ENCODE data around the gene SLC44A4.
"Not testable (repeated sequence)": the region's sequence is repeated elsewhere in the genome, so short reads cannot be mapped to it uniquely, and the experiment has no call there.

SLC44A4 gene

GRCh38 chr6:31858707-31859106 lies 20.1 kb downstream of the SLC44A4 start:
- no peak for DNase-seq (ENCODE audit: low spot score)

GRCh38 chr6:31857774-31858173 lies 21.0 kb downstream of the SLC44A4 start:
- DNase-seq (ENCODE audit: low spot score) = not testable (repeated sequence)

DNA sequence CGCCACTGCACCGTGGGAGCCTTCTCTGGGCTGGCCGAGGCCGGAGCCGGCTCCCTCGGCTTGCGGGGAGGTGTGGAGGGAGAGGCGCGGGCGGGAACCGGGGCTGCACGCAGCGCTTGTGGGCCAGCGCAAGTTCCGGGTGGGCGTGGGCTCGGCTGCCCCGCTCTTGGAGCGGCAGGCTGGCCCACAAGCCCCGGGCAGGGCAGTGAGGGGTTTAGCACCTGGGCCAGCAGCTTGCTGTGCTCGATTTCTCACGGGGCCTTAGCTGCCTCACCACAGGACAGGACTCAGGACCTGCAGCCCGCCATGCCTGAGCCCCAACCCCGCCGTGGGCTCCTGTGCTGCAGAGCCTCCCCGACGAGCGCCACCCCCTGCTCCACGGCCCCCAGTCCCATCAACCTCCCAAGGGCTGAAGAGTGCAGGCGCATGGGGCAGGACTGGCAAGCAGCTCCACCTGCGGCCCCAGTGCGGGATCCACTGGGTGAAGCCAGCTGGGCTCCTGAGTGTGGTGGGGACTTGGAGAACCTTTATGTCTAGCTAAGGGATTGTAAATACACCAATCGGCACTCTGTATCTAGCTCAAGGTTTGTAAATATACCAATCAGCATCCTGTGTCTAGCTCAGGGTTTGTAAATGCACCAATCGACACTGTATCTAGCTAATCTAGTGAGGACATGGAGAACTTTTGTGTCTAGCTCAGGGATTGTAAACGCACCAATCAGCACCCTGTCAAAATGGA lies 26.6 kb downstream of the SLC44A4 start:
- DNase-seq (ENCODE audit: low spot score) = not testable (repeated sequence)

GRCh38 chr6:31851485-31851832 lies 27.3 kb downstream of the SLC44A4 start:
- DNase-seq (ENCODE audit: low spot score) = no peak

DNA sequence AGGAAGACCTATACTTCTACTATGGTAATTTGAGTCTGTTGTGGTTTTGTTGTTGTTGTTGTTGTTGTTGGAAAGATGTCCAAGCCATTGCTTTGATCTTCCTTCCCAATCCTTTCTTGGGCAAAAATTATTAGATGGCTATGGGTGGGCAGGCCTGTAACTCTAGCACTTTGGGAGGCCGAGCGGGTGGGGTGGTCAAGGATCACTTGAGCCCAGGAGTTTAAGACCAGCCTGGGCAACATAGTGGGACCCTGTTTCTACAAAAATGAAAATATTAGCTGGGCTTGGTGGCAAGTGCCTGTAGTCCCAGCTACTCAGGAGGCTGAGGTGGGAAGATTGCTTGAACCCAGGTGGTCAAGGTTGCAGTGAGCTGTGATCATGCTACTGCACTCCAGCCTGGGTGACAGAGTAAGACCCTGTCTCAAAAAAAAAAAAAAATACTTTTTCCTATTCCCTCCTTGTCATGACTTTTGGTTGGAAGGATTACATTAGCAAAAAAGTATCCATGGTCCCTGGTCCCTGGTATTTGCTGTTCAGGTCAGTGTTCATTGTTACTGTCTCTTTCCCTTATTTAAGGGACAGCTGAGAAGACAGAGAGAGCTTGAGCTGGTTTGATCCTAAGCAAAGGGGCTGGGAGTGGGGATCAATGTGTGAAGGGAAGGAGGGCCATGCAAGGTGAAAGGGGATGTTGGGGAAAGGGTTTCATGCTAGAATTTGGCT lies 27.9 kb downstream of the SLC44A4 start:
- DNase-seq (ENCODE audit: low spot score) = no peak

DNA sequence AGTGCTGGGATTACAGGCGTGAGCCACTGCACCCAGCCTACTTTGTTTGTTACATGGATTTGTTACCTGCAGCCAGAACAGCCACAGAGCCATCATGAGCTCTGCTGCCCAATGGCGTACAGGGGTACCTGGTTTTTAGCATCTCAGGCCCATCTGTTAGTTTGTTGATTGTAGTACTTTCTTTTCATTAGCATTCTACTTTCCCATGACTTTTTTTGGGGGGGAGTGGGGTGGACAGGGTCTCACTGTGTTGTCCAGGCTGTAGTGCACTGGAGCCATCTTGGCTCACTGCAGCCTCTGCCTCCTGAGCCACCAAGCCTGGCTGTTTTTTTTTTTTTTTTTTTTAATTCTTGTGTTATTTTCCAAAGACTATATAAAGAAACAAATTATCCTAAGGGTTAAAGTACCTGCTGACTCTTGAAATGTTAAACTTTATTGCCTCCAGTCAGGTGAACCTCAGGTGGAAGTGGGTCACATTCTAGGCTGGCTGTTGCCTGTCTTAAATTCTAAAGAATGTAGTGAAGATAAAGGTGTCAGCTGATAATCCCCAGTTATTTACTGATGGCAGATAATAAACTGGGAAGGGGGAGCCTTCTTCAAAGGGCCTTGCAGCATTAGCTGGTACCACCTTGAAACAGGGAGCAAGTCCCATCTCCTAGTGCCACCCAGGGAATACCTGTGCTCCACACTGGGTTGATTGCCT lies 31.4 kb downstream of the SLC44A4 start:
- no peak for DNase-seq (ENCODE audit: low spot score)

GRCh38 chr6:31844507-31844906 lies 34.3 kb downstream of the SLC44A4 start:
- DNase-seq (ENCODE audit: low spot score) = no peak

- DNase-seq (ENCODE audit: low spot score) = no peak
These were observed 36.7 kb downstream of the SLC44A4 start for GRCh38 chr6:31842053-31842452.

DNA sequence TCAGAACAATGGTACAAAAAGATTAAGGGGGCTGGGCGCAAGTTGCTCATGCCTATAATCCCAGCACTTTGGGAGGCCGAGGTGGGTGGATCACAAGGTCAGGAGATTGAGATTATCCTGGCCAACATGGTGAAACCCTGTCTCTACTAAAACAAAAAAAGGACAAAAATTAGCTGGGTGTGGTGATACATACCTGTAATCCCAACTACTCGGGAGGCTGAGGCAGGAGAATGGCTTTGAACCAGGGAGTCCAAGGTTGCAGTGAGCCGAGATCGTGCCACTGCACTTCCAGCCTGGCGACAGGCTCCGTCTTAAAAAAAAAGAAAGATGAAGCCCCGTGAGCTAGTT lies 39.0 kb downstream of the SLC44A4 start:
- DNase-seq (ENCODE audit: low spot score) = not testable (repeated sequence)

- DNase-seq (ENCODE audit: low spot score) = no peak
These were observed 39.8 kb downstream of the SLC44A4 start for GRCh38 chr6:31838968-31839367.

DNA sequence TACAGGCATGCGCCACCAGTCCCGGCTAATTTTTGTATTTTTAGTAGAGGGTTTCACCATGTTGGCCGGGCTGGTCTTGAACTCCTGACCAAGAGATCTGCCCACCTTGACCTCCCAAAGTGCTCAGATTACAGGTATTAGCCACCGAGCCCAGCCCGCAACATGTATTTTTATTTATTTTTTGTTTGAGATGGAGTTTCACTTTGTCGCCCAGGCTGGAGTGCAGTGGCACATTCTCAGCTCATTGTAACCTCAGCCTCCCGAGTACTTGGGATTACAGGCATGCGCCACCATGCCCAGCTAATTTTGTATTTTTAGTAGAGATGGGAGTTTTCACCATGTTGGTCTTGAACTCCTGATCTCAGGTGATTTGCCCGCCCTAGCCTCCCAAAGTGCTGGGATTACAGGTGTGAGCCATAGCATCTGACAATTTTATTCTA lies 40.7 kb downstream of the SLC44A4 start:
- not testable (repeated sequence) for DNase-seq (ENCODE audit: low spot score)

DNA sequence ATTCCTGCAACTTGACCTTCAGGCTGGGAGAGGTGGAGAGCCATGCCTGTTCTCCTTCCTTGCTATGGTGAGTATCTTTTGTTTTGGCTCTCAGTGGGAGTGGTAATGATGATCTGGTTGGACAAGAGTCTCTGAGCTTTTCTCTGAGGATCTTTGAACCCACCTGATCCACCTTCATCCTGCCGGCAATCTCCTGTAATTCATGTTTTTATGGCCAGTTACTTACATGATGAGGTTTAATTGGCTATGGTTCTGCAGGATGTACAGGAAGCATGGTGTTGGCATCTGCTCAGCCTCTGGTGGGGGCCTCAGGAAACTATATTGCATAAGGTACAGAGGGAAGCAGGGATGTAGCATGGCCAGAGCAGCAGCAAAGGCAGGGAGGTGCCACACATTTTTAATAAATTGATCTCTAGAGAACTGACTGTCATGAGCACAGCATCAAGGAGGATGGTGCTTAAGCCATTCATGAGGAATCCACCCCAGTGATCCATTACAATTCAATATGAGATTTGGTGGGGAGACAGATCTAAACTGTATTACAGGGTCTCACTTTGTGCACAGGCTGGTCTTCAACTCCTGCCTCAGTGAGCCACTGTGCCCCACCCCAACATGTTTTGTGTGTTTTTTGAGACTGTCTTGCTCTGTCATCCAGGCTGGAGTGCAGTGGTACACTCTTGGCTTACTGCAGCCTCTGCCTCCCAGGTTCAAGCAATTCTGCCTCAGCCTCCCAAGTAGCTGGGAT lies 41.3 kb downstream of the SLC44A4 start:
- no peak for DNase-seq (ENCODE audit: low spot score)

DNA sequence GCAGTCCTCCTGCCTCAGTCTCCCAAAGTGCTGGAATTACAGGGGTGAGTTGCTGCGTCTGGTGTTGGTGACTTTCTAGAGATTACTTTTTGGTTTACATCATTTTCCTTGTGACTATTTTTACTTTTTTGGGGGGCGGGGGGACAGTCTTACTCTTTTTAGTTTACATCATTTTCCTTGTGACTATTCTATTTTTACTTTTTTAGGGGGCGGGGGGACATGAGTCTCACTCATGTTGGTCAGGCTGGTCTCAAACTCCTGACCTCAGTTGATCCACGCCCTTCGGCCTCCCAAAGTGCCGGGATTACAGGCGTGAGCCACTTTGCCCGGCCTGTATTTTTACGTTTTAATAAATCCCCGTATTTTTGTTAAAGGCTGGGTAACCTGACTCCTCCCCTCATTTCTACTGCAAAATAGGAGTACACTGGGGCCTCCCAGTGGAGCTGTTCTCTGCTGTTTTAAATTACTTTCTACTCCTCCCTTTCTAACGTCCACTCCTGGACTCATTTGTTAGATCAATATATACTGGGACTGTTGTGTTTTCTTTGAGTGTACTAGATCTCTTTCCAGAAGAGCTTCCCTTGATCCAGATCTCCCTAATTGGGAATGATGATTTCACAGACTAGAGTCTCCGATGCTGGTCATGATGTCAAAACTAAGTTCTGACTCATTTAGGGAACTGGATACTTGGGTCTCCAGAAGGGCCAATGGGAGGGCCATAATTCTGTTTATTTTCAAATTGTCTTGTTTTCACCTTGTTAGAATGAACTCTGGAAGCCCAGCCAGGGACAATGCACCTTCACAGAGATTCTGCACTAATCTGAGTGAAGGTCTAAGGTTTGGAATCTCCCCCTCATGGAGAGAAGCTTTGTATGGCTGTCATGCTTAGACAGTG lies 42.1 kb downstream of the SLC44A4 start:
- DNase-seq (ENCODE audit: low spot score) = no peak

DNA sequence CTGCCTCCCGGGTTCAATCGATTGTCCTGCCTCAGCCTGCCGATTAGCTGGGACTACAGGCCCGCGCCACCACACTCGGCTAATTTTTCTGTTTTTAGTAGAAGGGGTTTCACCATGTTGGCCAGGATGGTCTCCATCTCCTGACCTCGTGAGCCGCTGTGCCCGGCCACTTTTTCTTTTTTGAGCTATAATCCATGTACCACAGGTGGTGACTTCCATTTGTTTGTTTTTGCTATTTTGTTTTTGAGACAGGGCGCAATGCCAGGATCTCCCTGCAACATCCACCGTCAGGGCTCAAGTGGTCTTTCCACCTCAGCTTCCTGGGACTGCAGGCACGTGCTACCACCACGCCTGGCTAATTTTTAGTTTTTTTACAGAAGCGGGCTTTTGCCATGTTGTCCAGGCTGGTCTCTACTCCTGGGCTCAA lies 42.7 kb downstream of the SLC44A4 start:
- DNase-seq (ENCODE audit: low spot score) = no peak

DNA sequence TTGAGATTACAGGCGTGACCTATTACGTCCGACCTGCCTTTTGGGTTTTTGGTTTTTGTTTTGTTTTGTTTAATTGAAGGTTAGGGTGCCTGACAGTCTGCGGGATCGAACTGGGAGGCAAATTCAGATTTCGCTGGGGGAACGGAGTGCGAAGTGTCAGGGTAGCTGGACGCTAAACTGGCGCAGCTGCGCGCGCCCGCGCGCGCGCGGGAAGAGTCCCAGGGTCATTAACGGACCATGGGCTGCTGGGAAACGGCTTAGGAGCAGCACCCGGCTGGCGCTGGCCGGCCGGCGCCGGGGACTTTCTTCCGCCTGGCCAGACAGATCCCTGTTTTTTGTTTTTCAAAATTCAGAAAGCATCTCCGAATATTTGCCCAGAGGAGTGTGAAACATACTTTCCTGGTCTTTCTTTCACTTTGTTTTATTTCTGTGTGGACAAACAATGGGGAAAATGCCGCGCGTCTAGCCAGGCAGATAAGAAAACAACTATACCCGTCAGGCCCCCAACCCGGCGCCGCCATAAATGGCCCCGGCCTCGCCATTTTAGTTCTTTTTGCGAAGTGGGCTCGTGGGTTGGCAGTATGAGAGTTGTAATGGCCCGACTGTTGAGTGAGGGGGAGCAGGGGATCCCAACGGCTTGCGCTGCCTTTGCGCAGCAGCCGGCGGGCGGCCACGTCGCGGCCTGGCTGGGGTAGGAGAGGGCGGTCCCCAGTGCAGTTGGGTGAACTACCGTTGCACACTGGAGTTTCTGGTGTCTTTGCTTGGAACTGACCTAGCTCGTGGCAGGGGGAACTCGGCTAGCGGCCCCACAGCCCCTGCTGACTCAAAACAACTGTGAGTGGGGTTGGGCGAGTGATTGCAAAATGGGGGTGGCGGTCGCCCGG lies 44.2 kb downstream of the SLC44A4 start:
- DNase-seq (ENCODE audit: low spot score) = peak; percentile 91

- DNase-seq (ENCODE audit: low spot score) = no peak
These were observed 47.2 kb downstream of the SLC44A4 start for GRCh38 chr6:31831350-31832215.

GRCh38 chr6:31830886-31831335 lies 47.9 kb downstream of the SLC44A4 start:
- DNase-seq (ENCODE audit: low spot score) = no peak

DNA sequence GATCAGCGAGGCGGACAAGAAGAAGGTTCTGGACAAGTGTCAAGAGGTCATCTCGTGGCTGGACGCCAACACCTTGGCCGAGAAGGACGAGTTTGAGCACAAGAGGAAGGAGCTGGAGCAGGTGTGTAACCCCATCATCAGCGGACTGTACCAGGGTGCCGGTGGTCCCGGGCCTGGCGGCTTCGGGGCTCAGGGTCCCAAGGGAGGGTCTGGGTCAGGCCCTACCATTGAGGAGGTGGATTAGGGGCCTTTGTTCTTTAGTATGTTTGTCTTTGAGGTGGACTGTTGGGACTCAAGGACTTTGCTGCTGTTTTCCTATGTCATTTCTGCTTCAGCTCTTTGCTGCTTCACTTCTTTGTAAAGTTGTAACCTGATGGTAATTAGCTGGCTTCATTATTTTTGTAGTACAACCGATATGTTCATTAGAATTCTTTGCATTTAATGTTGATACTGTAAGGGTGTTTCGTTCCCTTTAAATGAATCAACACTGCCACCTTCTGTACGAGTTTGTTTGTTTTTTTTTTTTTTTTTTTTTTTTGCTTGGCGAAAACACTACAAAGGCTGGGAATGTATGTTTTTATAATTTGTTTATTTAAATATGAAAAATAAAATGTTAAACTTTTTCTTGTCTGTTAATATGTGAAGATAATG lies 49.0 kb downstream of the SLC44A4 start:
- no peak for DNase-seq (ENCODE audit: low spot score)
